ENCODE data around the gene MEOX1.

The MEOX1 gene

DNA sequence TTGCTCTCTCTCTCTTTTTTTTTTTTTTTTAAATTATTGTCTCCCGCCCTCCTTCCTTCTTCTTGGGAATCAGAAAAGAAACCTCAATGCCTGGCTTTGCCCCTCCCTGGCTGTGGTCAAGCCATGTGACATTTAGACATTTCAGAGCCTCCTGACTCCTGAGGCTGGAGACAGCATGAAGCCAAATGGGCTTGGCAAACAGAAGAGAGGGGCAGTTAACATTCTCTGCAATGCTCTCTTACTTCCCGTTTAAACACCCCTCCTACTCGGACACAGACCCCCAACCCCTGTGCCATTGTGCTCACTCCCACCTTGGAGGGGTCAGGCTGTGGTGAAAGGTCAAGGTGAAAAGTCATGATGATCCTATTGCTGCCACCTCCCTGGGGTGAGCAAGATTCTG is 14.7 kb upstream of the MEOX1 start:
- no peak for DNase-seq
- Histone ChIP-seq H2BK120ac (ENCODE audit: low read depth, low read length) (no peak overlapping the region), H3K4me3 (ENCODE audit: low read length) (no peak overlapping the region), H3K23ac (ENCODE audit: low read length) (no peak overlapping the region), H3K79me2 (ENCODE audit: control insufficient read depth, insufficient read depth, low read length) (no peaks in the 10 kb centered on the region), H3K4me1 (ENCODE audit: control insufficient read depth, low read depth, low read length) (no peaks in the 10 kb centered on the region), H2BK15ac (replicated peaks; ENCODE audit: low read depth) (no peak overlapping the region), H3K36me3 (ENCODE audit: control insufficient read depth, insufficient read depth, low read length) (no peaks in the 10 kb centered on the region), H3K79me1 (ENCODE audit: low read length) (no peaks in the 10 kb centered on the region), H3K56ac (ENCODE audit: low read length) (no peak overlapping the region), H3K4me2 (ENCODE audit: low read length) (no peak overlapping the region), H2BK5ac (ENCODE audit: low read length) (no peak overlapping the region), H4K5ac (ENCODE audit: low read length) (no peak overlapping the region), H3K27ac (ENCODE audit: low read depth, low read length) (no peak overlapping the region), H3K9ac (ENCODE audit: low read length) (no peak overlapping the region), H2AK5ac (ENCODE audit: low read length) (no peak overlapping the region), H4K8ac (ENCODE audit: low read depth, low read length) (no peak overlapping the region), H3K27me3 (ENCODE audit: insufficient read depth, low read length, poor library complexity) (no peaks in the 10 kb centered on the region), H3K18ac (ENCODE audit: low read length) (no peak overlapping the region), H3K4ac (ENCODE audit: low read depth, low read length) (no peak overlapping the region)
- WGBS (ENCODE audit: extremely low coverage, insufficient coverage, low lambda C conversion rate) = no CpG with 5 or more reads among the region's 3 CpGs

- Histone ChIP-seq H3K79me2 (ENCODE audit: control insufficient read depth, insufficient read depth, low read length) (no peaks in the 10 kb centered on the region), H3K79me1 (ENCODE audit: low read length) (no peaks in the 10 kb centered on the region), H2BK5ac (ENCODE audit: low read length) (no peak overlapping the region), H3K4me2 (ENCODE audit: low read length) (no peak overlapping the region), H3K4me1 (ENCODE audit: control insufficient read depth, low read depth, low read length) (peaks cover 5% of the 10 kb centered on the region), H3K9ac (ENCODE audit: low read length) (no peak overlapping the region), H3K18ac (ENCODE audit: low read length) (no peak overlapping the region), H2AK5ac (ENCODE audit: low read length) (no peak overlapping the region), H3K27ac (ENCODE audit: low read depth, low read length) (no peak overlapping the region), H3K4ac (ENCODE audit: low read depth, low read length) (no peak overlapping the region), H2BK15ac (replicated peaks; ENCODE audit: low read depth) (no peak overlapping the region), H3K23ac (ENCODE audit: low read length) (no peak overlapping the region), H3K27me3 (ENCODE audit: insufficient read depth, low read length, poor library complexity) (no peaks in the 10 kb centered on the region), H4K8ac (ENCODE audit: low read depth, low read length) (no peak overlapping the region), H2BK120ac (ENCODE audit: low read depth, low read length) (no peak overlapping the region), H3K56ac (ENCODE audit: low read length) (no peak overlapping the region), H3K36me3 (ENCODE audit: control insufficient read depth, insufficient read depth, low read length) (no peaks in the 10 kb centered on the region), H3K4me3 (ENCODE audit: low read length) (no peak overlapping the region), H4K5ac (ENCODE audit: low read length) (no peak overlapping the region)
- no CpG with 5 or more reads among the region's 5 CpGs for WGBS (ENCODE audit: extremely low coverage, insufficient coverage, low lambda C conversion rate)
- no peak for DNase-seq
Observed at GRCh38 chr17:43674394-43674793, 12.7 kb upstream of the MEOX1 start.

DNA sequence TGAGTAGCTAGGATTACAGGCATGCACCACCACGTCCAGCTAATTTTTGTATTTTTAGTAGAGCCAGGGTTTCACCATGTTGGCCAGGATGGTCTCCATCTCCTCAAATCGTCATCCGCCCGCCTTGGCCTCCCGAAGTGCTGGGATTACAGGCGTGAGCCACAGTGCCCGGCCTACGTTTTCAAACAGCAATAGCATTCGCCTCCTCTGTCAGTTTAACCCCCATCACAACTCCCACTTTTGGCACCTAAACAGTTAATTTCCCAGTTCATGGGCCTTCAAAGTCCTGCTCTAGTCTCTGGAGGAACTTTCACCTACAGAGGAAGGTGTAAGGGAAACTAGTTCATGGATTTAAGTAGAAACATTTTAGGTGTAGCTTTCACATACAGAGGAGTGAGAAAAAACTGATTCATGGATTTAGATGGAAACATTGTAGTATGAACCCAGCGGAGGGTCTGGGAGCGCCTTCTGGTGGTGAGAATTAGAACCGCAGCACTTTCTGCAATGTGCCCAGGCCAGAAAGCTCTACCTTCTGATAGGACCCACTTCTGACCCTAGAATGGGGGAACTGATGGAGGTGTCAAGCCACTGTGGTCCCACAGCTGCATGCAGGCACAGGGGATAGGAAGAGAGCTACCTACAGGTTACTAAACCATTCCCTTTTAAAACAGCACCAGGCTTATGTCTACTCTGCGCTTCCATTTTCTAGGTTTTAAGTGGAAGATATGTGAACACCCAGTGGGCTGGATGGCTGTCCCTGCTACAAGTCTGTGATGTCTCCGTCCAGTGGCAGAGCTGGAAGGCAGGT is 12.0 kb upstream of the MEOX1 start:
- Histone ChIP-seq H2BK120ac (ENCODE audit: low read depth, low read length) (no peak overlapping the region), H3K79me2 (ENCODE audit: control insufficient read depth, insufficient read depth, low read length) (no peaks in the 10 kb centered on the region), H3K4me2 (ENCODE audit: low read length) (no peak overlapping the region), H4K5ac (ENCODE audit: low read length) (no peak overlapping the region), H3K4ac (ENCODE audit: low read depth, low read length) (no peak overlapping the region), H2BK5ac (ENCODE audit: low read length) (no peak overlapping the region), H3K4me3 (ENCODE audit: low read length) (no peak overlapping the region), H2BK15ac (replicated peaks; ENCODE audit: low read depth) (no peak overlapping the region), H3K27me3 (ENCODE audit: insufficient read depth, low read length, poor library complexity) (no peaks in the 10 kb centered on the region), H3K4me1 (ENCODE audit: control insufficient read depth, low read depth, low read length) (peaks cover 5% of the 10 kb centered on the region), H4K8ac (ENCODE audit: low read depth, low read length) (no peak overlapping the region), H3K18ac (ENCODE audit: low read length) (no peak overlapping the region), H3K36me3 (ENCODE audit: control insufficient read depth, insufficient read depth, low read length) (no peaks in the 10 kb centered on the region), H2AK5ac (ENCODE audit: low read length) (no peak overlapping the region), H3K23ac (ENCODE audit: low read length) (no peak overlapping the region), H3K27ac (ENCODE audit: low read depth, low read length) (no peak overlapping the region), H3K56ac (ENCODE audit: low read length) (peak overlapping the region; percentile 25), H3K79me1 (ENCODE audit: low read length) (no peaks in the 10 kb centered on the region), H3K9ac (ENCODE audit: low read length) (no peak overlapping the region)
- no CpG with 5 or more reads among the region's 14 CpGs for WGBS (ENCODE audit: extremely low coverage, insufficient coverage, low lambda C conversion rate)
- DNase-seq = peak; percentile 67

DNA sequence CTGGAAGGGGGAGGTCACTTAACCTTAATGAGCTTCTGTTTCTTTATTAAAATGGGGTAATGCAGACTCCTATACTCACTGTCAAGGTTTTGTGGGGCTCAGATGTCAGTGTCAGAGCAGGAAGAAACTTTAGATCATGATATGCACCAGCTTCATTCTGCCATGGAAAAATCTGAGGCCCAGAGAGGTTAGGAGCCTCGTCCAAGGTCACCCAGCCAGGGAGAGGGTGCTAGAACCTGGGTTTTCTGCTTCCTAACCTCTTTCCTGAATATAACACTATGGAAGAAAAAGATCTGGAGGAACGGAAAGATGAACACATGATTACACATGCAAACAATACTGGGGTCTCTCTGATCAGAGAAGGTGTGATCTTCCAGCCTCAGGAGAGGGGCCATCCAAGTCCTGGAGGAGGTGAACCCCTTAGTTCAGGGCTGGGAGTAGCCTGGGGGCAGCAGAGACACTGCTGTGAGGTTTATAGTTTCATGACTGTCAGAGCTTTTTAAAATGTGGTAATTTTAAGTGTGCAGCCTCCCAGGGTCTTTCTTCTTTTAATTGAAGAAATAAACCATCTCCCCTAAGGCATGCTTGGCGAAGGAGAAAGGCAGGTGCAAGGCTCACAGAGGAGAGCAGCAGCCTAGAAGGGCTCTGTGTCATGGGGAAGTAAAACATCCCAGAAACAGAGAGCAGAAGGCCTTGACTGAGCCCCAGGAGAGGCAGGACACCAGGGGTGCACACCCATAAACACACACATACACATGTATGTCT is 10.2 kb upstream of the MEOX1 start:
- H3K79me1 ChIP-seq (ENCODE audit: low read length) = no peaks in the 10 kb centered on the region
- no peak overlapping the region for H2AK5ac ChIP-seq (ENCODE audit: low read length)
- H3K4ac ChIP-seq (ENCODE audit: low read depth, low read length) = no peak overlapping the region
- no peak for DNase-seq
- H3K18ac ChIP-seq (ENCODE audit: low read length) = no peak overlapping the region
- H4K5ac ChIP-seq (ENCODE audit: low read length) = no peak overlapping the region
- H3K23ac ChIP-seq (ENCODE audit: low read length) = no peak overlapping the region
- H3K4me1 ChIP-seq (ENCODE audit: control insufficient read depth, low read depth, low read length) = peaks cover 5% of the 10 kb centered on the region
- no peak overlapping the region for H2BK5ac ChIP-seq (ENCODE audit: low read length)
- H3K56ac ChIP-seq (ENCODE audit: low read length) = no peak overlapping the region
- H3K27ac ChIP-seq (ENCODE audit: low read depth, low read length) = no peak overlapping the region
- no peak overlapping the region for H2BK120ac ChIP-seq (ENCODE audit: low read depth, low read length)
- H2BK15ac ChIP-seq (replicated peaks; ENCODE audit: low read depth) = no peak overlapping the region
- no peak overlapping the region for H3K4me2 ChIP-seq (ENCODE audit: low read length)
- H4K8ac ChIP-seq (ENCODE audit: low read depth, low read length) = no peak overlapping the region
- no peaks in the 10 kb centered on the region for H3K79me2 ChIP-seq (ENCODE audit: control insufficient read depth, insufficient read depth, low read length)
- WGBS (ENCODE audit: extremely low coverage, insufficient coverage, low lambda C conversion rate) = no CpG with 5 or more reads among the region's 3 CpGs
- no peak overlapping the region for H3K9ac ChIP-seq (ENCODE audit: low read length)
- H3K36me3 ChIP-seq (ENCODE audit: control insufficient read depth, insufficient read depth, low read length) = no peaks in the 10 kb centered on the region
- H3K4me3 ChIP-seq (ENCODE audit: low read length) = no peak overlapping the region
- no peaks in the 10 kb centered on the region for H3K27me3 ChIP-seq (ENCODE audit: insufficient read depth, low read length, poor library complexity)

DNA sequence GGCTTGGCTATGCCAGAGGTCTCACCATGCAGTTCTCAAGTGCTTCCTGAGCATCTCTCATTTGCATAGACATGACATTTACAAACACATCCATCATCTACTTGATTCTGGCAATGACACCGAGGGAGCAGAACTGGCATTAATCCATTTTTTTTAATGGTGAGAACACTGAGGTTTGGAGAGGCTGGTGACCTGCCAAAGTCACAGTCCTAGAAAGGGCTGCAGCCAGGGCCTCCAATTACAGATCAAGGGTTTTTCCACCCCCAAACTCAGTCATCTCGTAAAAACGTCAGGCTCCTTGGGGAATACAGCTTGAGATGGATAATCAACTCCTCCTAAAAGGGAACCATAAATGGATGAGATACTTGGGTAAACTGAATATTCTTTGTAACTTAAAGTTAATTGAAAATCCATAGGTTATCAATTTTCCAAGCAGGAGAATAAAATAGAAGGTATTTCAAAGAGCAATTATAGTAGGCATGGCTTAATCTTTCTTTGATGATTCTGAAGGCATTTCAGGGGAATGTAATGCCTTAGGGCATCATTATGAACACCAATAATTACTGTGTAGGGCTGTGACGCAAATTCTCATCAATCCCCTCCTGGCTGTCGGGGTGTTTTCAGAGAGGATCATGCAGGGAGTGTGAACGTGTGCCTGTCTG is 9.4 kb upstream of the MEOX1 start:
- Histone ChIP-seq H4K8ac (ENCODE audit: low read depth, low read length) (no peak overlapping the region), H3K4me3 (ENCODE audit: low read length) (no peak overlapping the region), H3K79me1 (ENCODE audit: low read length) (no peaks in the 10 kb centered on the region), H3K27ac (ENCODE audit: low read depth, low read length) (no peak overlapping the region), H3K4ac (ENCODE audit: low read depth, low read length) (no peak overlapping the region), H4K5ac (ENCODE audit: low read length) (no peak overlapping the region), H3K4me1 (ENCODE audit: control insufficient read depth, low read depth, low read length) (peaks cover 5% of the 10 kb centered on the region), H3K27me3 (ENCODE audit: insufficient read depth, low read length, poor library complexity) (no peaks in the 10 kb centered on the region), H3K56ac (ENCODE audit: low read length) (no peak overlapping the region), H2BK5ac (ENCODE audit: low read length) (no peak overlapping the region), H3K23ac (ENCODE audit: low read length) (no peak overlapping the region), H3K9ac (ENCODE audit: low read length) (no peak overlapping the region), H3K4me2 (ENCODE audit: low read length) (no peak overlapping the region), H3K36me3 (ENCODE audit: control insufficient read depth, insufficient read depth, low read length) (no peaks in the 10 kb centered on the region), H2AK5ac (ENCODE audit: low read length) (no peak overlapping the region), H2BK120ac (ENCODE audit: low read depth, low read length) (no peak overlapping the region), H2BK15ac (replicated peaks; ENCODE audit: low read depth) (no peak overlapping the region), H3K18ac (ENCODE audit: low read length) (no peak overlapping the region), H3K79me2 (ENCODE audit: control insufficient read depth, insufficient read depth, low read length) (no peaks in the 10 kb centered on the region)
- WGBS (ENCODE audit: extremely low coverage, insufficient coverage, low lambda C conversion rate) = no CpG with 5 or more reads among the region's 6 CpGs
- no peak for DNase-seq
